Adrenal gland (tissue), 12 donors: Measurements from ENCODE around the gene DYRK1A. TPM values are rescaled to one million over a fixed set of nuclear protein-coding genes. Genes with fewer than 3 reads are reported as not detected.
A peak's percentile ranks its signal among the peaks of the same experiment; 100 is the strongest.

Source experiments
- DNase-seq, 7 donors: peaks; one replicate each; pipeline ENCODE4 v3.0.0-alpha.2; 2019 to 2020
- H3K27ac ChIP-seq, 5 donors: fragments of 200-600 bp; sonication (generic) in 4 of 5; 1 replicate in 3 of 5; 2 replicates in 2 of 5; pipeline versions ENCODE4 v1.5.1 to v1.8.0; 2016 to 2020; ENCODE audit warnings: mild to moderate bottlenecking in 1 of 5
- H3K27me3 ChIP-seq: fragments of 200-600 bp; 2 replicates; pipeline ENCODE4 v1.8.0; 2021
- H3K36me3 ChIP-seq, 2 donors: fragments of 200-600 bp; replicated peaks in 1 of 2; 1 replicate in 1 of 2; 2 replicates in 1 of 2; pipeline versions ENCODE4 v1.5.1 to v1.8.0; 2018 to 2022
- H3K4me1 ChIP-seq, 2 donors: fragments of 200-600 bp; replicated peaks in 1 of 2; 1 replicate in 1 of 2; 2 replicates in 1 of 2; pipeline versions ENCODE4 v1.5.1 to v1.8.0; 2018 to 2021
- H3K4me3 ChIP-seq, 4 donors: fragments of 200-600 bp; sonication (generic) in 3 of 4; one replicate each; pipeline ENCODE4 v1.5.1; 2016 to 2018
- H3K9me3 ChIP-seq, 3 donors: fragments of 200-600 bp; sonication (generic) in 1 of 3; replicated peaks in 1 of 3; 1 replicate in 2 of 3; 2 replicates in 1 of 3; pipeline versions ENCODE4 v1.5.1 to v1.8.0; 2016 to 2021
- POLR2A ChIP-seq, 2 donors: fragments of 450-650 bp; IDR thresholded peaks; one replicate each; pipeline ENCODE4 v1.6.1; 2017; ENCODE audit warnings: antibody characterized with exemption in 2 of 2, mild to moderate bottlenecking in 2 of 2, moderate library complexity in 1 of 2
- WGBS, 4 donors: extraction: QIAGEN DNeasy Blood & Tissue Kit in 2 of 4; methylation state at CpG; one replicate each; pipeline versions ENCODE4 v1.1.5 to v1.1.7; 2013 to 2017; 5-methylcytosine and 5-hydroxymethylcytosine counted together
- intact Hi-C, 2 donors: fragments of 100-400 bp; cut with DNase I; formaldehyde crosslinking; loops; one replicate each; pipeline versions ENCODE4 v1.14.1 to v1.15.0; 2022 to 2023
- polyA plus RNA-seq, 3 donors: library from polyadenylated mRNA; stranded (reverse); fragments of 200-250 nt in 2 of 3; fragments of 350-450 nt in 1 of 3; fragmentation: Illumina TruSeq in 1 of 3; extraction: RNeasy Lipid Tissue Mini Kit (QIAGEN cat#74804) in 1 of 3; gene quantifications; one replicate each; pipeline ENCODE4 v1.2.3, GENCODE V29; 2013 to 2014
- total RNA-seq, 9 donors: library from RNA; depleted of rRNA in 4 of 9; stranded (reverse); fragments of >200 nt in 4 of 9; fragments of 120-200 nt in 1 of 9; fragmentation: NEBNext Ultra II Directional in 1 of 9; extraction: Animal tissue kit (Norgen Biotek cat#: 25700) in 1 of 9; gene quantifications; one replicate each; pipeline versions ENCODE4 v1.1.0 to v1.2.4, GENCODE V29; 2013 to 2023
- TF ChIP-seq, protein P1 (sequence below), 6 experiments: fragments of 450-650 bp in 4 of 6; fragments of 200-600 bp in 2 of 6; sonication (generic) in 1 of 6; IDR thresholded peaks; 1 replicate in 5 of 6; 2 replicates in 1 of 6; pipeline versions ENCODE4 v1.5.1 to v1.8.0; 2016 to 2021; ENCODE audit warnings: antibody characterized with exemption in 6 of 6, mild to moderate bottlenecking in 2 of 6, moderate library complexity in 1 of 6
- donor health status: healthy with polysubstance abuse.
- donor health status: Bipolar disorder and iron deficiency.
- donor health status: DM: yes; HTN: yes; CAD: no.
- donor health status: DM: no; HTN: no; CAD: no.
- donor health status: DM: no; HTN: no; CAD: no.
- donor health status: DM: yes; HTN: yes; CAD: no.

Gene DYRK1A
- total and polyA plus RNA-seq, 12 donors, result 23.6 to 92.3 (median 57.7) TPM

GRCh38 chr21:37507716-37508115, 141.1 kb downstream of the DYRK1A start:
- H3K9me3 ChIP-seq, result no peaks in the 10 kb centered on the region
- intact Hi-C loops, result no loop called here
- H3K4me3 ChIP-seq, result no peak overlapping the region
- H3K27ac ChIP-seq, result no peak overlapping the region
- H3K27me3 ChIP-seq, result no peaks in the 10 kb centered on the region
- H3K4me1 ChIP-seq, result no peaks in the 10 kb centered on the region
- DNase-seq, result no peak
- TF ChIP-seq POLR2A (IDR thresholded peaks at IDR 0.05), result no peak
- TF ChIP-seq, protein P1, sequence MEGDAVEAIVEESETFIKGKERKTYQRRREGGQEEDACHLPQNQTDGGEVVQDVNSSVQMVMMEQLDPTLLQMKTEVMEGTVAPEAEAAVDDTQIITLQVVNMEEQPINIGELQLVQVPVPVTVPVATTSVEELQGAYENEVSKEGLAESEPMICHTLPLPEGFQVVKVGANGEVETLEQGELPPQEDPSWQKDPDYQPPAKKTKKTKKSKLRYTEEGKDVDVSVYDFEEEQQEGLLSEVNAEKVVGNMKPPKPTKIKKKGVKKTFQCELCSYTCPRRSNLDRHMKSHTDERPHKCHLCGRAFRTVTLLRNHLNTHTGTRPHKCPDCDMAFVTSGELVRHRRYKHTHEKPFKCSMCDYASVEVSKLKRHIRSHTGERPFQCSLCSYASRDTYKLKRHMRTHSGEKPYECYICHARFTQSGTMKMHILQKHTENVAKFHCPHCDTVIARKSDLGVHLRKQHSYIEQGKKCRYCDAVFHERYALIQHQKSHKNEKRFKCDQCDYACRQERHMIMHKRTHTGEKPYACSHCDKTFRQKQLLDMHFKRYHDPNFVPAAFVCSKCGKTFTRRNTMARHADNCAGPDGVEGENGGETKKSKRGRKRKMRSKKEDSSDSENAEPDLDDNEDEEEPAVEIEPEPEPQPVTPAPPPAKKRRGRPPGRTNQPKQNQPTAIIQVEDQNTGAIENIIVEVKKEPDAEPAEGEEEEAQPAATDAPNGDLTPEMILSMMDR (IDR thresholded peaks at IDR 0.05), result no peak
- peaks cover 0 to 86% of the 10 kb centered on the region in 2 donors for H3K36me3 ChIP-seq
- 85 to 95% (median 89%) methylated on average over 3 of the region's 3 CpGs for WGBS, 4 donors

- no peak for DNase-seq
- intact Hi-C loops, result no loop called here
- Histone ChIP-seq H3K27me3 (no peaks in the 10 kb centered on the region), H3K9me3 (no peaks in the 10 kb centered on the region), H3K36me3 (peaks cover 0 to 90% of the 10 kb centered on the region in 2 donors), H3K4me3 (no peak overlapping the region), H3K27ac (no peak overlapping the region), H3K4me1 (peaks cover under 1 to 4% of the 10 kb centered on the region in 2 donors)
- WGBS, 4 donors, result 90 to 93% (median 92%) methylated on average over 10 of the region's 10 CpGs
- TF ChIP-seq, protein P1 (IDR thresholded peaks at IDR 0.05), result no peak
- no peak for TF ChIP-seq POLR2A (IDR thresholded peaks at IDR 0.05)
Measured at GRCh38 chr21:37508341-37508740, 141.8 kb downstream of the DYRK1A start.

- Histone ChIP-seq H3K36me3 (peaks cover 0 to 83% of the 10 kb centered on the region in 2 donors), H3K9me3 (no peaks in the 10 kb centered on the region), H3K27ac (peak overlapping the region in 2 of 5 donors; percentile 2 to 15), H3K4me1 (peaks cover 8 to 19% of the 10 kb centered on the region in 2 donors), H3K27me3 (no peaks in the 10 kb centered on the region), H3K4me3 (no peak overlapping the region)
- peak in 3 of 7 donors; percentile 47 to 61 (median 51) for DNase-seq
- intact Hi-C loops, result no loop called here
- 66 to 69% (median 67%) methylated on average over 5 of the region's 5 CpGs for WGBS, 4 donors
- TF ChIP-seq, protein P1 (IDR thresholded peaks at IDR 0.05), result no peak
- no peak for TF ChIP-seq POLR2A (IDR thresholded peaks at IDR 0.05)
Measured at GRCh38 chr21:37509802-37510393, 143.3 kb downstream of the DYRK1A start.

DNA sequence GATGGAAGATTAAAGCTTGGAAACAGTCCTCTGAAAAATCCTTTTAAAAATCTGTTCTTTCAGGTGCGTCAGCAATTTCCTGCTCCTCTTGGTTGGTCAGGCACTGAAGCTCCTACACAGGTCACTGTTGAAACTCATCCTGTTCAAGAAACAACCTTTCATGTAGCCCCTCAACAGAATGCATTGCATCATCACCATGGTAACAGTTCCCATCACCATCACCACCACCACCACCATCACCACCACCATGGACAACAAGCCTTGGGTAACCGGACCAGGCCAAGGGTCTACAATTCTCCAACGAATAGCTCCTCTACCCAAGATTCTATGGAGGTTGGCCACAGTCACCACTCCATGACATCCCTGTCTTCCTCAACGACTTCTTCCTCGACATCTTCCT, 145.3 kb downstream of the DYRK1A start:
- 95 to 97% (median 97%) methylated on average over 5 of the region's 5 CpGs for WGBS, 4 donors
- peaks cover 0 to 66% of the 10 kb centered on the region in 2 donors for H3K36me3 ChIP-seq
- no peak for DNase-seq
- H3K4me3 ChIP-seq, result no peak overlapping the region
- no peaks in the 10 kb centered on the region for H3K9me3 ChIP-seq
- intact Hi-C loops, result no loop called here
- no peak overlapping the region for H3K27ac ChIP-seq
- no peaks in the 10 kb centered on the region for H3K27me3 ChIP-seq
- no peak for TF ChIP-seq POLR2A (IDR thresholded peaks at IDR 0.05)
- TF ChIP-seq, protein P1 (IDR thresholded peaks at IDR 0.05), result no peak
- peaks cover 8 to 19% of the 10 kb centered on the region in 2 donors for H3K4me1 ChIP-seq
